ENCODE data around the gene HLA-G.

GRCh38 chr6:29793036-29793356 lies 34.6 kb upstream of the HLA-G start:
- TF ChIP-seq FOXM1 (IDR thresholded peaks at IDR 0.05; ENCODE audit: borderline replicate concordance) (no peak), BHLHE40 (IDR thresholded peaks at IDR 0.05; ENCODE audit: borderline replicate concordance) (no peak), SP1 (IDR thresholded peaks at IDR 0.05) (no peak)

Data from HEK293T (cell line).